HepG2 (cell line): ENCODE results near the gene MCOLN1. TPM values are rescaled to one million over a fixed set of nuclear protein-coding genes. Genes with fewer than 3 reads are reported as not detected.
A peak's percentile ranks its signal among the peaks of the same experiment; 100 is the strongest.

Experiments used
- BHLHE40 ChIP-seq: IDR thresholded peaks from 2 replicates; pipeline ENCODE4 v1.6.1; 2011; ENCODE audit warnings: low read length, improper control_type of control experiment
- HOXA7 ChIP-seq: sonication (generic); formaldehyde crosslinking; IDR thresholded peaks from 2 replicates; pipeline ENCODE4 v1.8.1; 2022; ENCODE audit warnings: mild to moderate bottlenecking, missing genetic modification reagents, moderate library complexity
- KDM2A ChIP-seq: sonication (generic); formaldehyde crosslinking; IDR thresholded peaks from 2 replicates; pipeline ENCODE4 v1.4.0; 2020; ENCODE audit warnings: low read depth, missing genetic modification reagents, borderline replicate concordance
- KDM5B ChIP-seq: sonication (generic); formaldehyde crosslinking; IDR thresholded peaks from 2 replicates; pipeline ENCODE4 v1.4.0; 2020; ENCODE audit warnings: missing genetic modification reagents, mild to moderate bottlenecking, borderline replicate concordance
- MBD4 ChIP-seq: IDR thresholded peaks from 2 replicates; pipeline ENCODE4 v1.6.1; 2012; ENCODE audit warnings: low read length, inconsistent platforms, borderline replicate concordance
- MLLT10 ChIP-seq: sonication (generic); formaldehyde crosslinking; IDR thresholded peaks from 2 replicates; pipeline ENCODE4 v1.4.0; 2020; ENCODE audit warnings: missing genetic modification reagents
- MXD4 ChIP-seq: IDR thresholded peaks from 2 replicates; pipeline ENCODE4 v1.6.1; 2016; ENCODE audit warnings: mild to moderate bottlenecking, missing biosample characterization, missing genetic modification reagents
- POGK ChIP-seq: sonication (generic); formaldehyde crosslinking; conservative IDR thresholded peaks from 2 replicates; pipeline ENCODE4 v1.8.0; 2022; ENCODE audit warnings: mild to moderate bottlenecking, moderate library complexity, missing genetic modification reagents
- POLR2G ChIP-seq: fragments of 200-400 bp; formaldehyde crosslinking; IDR thresholded peaks from 2 replicates; pipeline ENCODE4 v1.6.1; 2018; ENCODE audit warnings: mild to moderate bottlenecking, low read depth, low read length, moderate library complexity
- RAD51 ChIP-seq: fragments of 450-650 bp; IDR thresholded peaks from 2 replicates; pipeline ENCODE4 v1.6.1; 2016; ENCODE audit warnings: borderline replicate concordance
- RFXANK ChIP-seq: IDR thresholded peaks from 2 replicates; pipeline ENCODE4 v1.6.1; 2016
- SRSF1 ChIP-seq: fragments of 200-400 bp; formaldehyde crosslinking; optimal IDR thresholded peaks from 2 replicates; pipeline ENCODE3; 2017; ENCODE audit warnings: mild to moderate bottlenecking, low read depth, low read length, moderate library complexity
- TAF15 ChIP-seq: fragments of 200-400 bp; formaldehyde crosslinking; IDR thresholded peaks from one replicate; pipeline ENCODE4 v1.6.1; 2018; ENCODE audit warnings: mild to moderate bottlenecking, low read depth, low read length; ENCODE audit not compliant: poor library complexity, severe bottlenecking
- THYN1 ChIP-seq: sonication (generic); formaldehyde crosslinking; IDR thresholded peaks from 2 replicates; pipeline ENCODE4 v1.8.1; 2023; ENCODE audit warnings: low read depth, mild to moderate bottlenecking, moderate library complexity, missing genetic modification reagents, borderline replicate concordance
- TSC22D2 ChIP-seq: sonication (generic); formaldehyde crosslinking; IDR thresholded peaks from 2 replicates; pipeline ENCODE4 v1.5.1; 2020; ENCODE audit warnings: missing genetic modification reagents, mild to moderate bottlenecking, borderline replicate concordance
- ZFP37 ChIP-seq: sonication (generic); formaldehyde crosslinking; IDR thresholded peaks from 2 replicates; pipeline ENCODE4 v1.4.0; 2020; ENCODE audit warnings: missing genetic modification reagents, borderline replicate concordance
- ZNF749 ChIP-seq: sonication (generic); formaldehyde crosslinking; IDR thresholded peaks from 2 replicates; pipeline ENCODE4 v1.8.0; 2022; ENCODE audit warnings: mild to moderate bottlenecking, missing genetic modification reagents, moderate library complexity, borderline replicate concordance
- ZNF841 ChIP-seq: sonication (generic); formaldehyde crosslinking; IDR thresholded peaks from 2 replicates; pipeline ENCODE4 v1.8.1; 2023; ENCODE audit warnings: missing genetic modification reagents, borderline replicate concordance
- ZSCAN20 ChIP-seq: sonication (generic); formaldehyde crosslinking; IDR thresholded peaks from 2 replicates; pipeline ENCODE4 v1.4.0; 2020; ENCODE audit warnings: missing genetic modification reagents, mild to moderate bottlenecking, borderline replicate concordance
- ZSCAN22 ChIP-seq: sonication (generic); formaldehyde crosslinking; IDR thresholded peaks from 2 replicates; pipeline ENCODE4 v1.4.0; 2020; ENCODE audit warnings: mild to moderate bottlenecking, missing genetic modification reagents
- polyA plus RNA-seq, 8 experiments: library from polyadenylated mRNA; depleted of rRNA in 3 of 8; stranded (reverse) in 7 of 8; unstranded in 1 of 8; fragments of >200 nt; fragmentation: Illumina TruSeq in 4 of 8; extraction: Trizol in 4 of 8; gene quantifications; 2 replicates each; pipeline versions ENCODE4 v1.2.1 to v1.2.3, GENCODE V29; 2011 to 2016; ENCODE audit warnings: low read depth in 4 of 8, missing spikeins in 1 of 8, mixed read lengths in 1 of 8; ENCODE audit not compliant: insufficient read depth in 1 of 8
- total RNA-seq, 5 experiments: library from RNA; depleted of rRNA; stranded (reverse); fragments of >200 nt; fragmentation: Illumina TruSeq; extraction: Trizol; gene quantifications; 2 replicates each; pipeline ENCODE4 v1.2.3, GENCODE V29; 2016; ENCODE audit warnings: low read depth in 1 of 5
- TF ChIP-seq, protein P1 (sequence below): sonication (generic); formaldehyde crosslinking; IDR thresholded peaks from 2 replicates; pipeline ENCODE4 v1.4.0; 2020; ENCODE audit warnings: mild to moderate bottlenecking, missing genetic modification reagents
- TF ChIP-seq, protein P2 (sequence below): IDR thresholded peaks from 2 replicates; pipeline ENCODE4 v1.6.1; 2016

MCOLN1 gene
- total and polyA plus RNA-seq, 2 of the 13 experiments (the other 11 are each of a cell fraction or from before 2014, with no cell fraction given) = 3.4 to 15.7 TPM

DNA sequence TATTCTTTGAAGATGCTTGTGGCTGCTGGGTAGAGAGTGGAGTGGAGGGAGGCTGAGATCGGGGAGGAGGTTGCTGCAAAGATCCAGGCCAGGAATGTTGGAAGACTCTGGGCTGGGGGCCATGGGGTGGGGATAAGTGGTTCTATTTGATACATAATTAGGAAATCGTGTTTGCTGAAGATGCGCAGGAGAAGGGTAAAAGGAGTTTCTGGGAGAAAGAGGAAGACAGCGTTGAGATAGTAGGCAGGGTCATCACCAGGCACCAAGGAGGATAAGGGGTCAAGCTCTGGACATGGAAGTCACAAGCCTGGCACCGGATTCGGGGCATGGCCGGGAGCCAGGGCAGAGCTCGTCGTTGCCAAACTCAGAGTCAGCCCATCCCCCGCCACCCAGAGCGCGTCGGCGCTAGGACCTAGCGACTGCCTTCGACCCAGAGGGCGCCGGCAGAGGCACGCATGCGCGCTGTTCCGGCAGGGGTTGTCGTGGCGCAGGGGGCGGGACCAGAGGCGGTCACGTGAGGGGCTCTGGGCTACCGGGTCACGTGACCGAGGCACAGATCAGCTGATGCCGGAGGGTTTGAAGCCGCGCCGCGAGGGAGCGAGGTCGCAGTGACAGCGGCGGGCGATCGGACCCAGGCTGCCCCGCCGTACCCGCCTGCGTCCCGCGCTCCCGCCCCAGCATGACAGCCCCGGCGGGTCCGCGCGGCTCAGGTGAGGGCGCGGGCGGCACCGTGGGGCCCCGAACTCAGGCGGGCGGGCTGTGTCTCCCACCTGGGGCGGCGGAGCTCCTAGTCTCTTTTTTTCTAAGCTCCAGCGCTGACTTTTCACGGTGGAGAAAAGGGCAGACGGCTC lies at the start of gene MCOLN1 (continued):
- TF ChIP-seq, protein P1, sequence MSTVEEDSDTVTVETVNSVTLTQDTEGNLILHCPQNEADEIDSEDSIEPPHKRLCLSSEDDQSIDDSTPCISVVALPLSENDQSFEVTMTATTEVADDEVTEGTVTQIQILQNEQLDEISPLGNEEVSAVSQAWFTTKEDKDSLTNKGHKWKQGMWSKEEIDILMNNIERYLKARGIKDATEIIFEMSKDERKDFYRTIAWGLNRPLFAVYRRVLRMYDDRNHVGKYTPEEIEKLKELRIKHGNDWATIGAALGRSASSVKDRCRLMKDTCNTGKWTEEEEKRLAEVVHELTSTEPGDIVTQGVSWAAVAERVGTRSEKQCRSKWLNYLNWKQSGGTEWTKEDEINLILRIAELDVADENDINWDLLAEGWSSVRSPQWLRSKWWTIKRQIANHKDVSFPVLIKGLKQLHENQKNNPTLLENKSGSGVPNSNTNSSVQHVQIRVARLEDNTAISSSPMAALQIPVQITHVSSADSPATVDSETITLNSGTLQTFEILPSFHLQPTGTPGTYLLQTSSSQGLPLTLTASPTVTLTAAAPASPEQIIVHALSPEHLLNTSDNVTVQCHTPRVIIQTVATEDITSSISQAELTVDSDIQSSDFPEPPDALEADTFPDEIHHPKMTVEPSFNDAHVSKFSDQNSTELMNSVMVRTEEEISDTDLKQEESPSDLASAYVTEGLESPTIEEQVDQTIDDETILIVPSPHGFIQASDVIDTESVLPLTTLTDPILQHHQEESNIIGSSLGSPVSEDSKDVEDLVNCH = no peak
- TF ChIP-seq TAF15 (no peak), BHLHE40 (peak; percentile 97), POGK (peak; percentile 91; the same call in 1 of the 2 replicates), POLR2G (no peak), ZNF841 (CRISPR knock-in tag) (no peak), MLLT10 (CRISPR knock-in tag) (no peak), ZSCAN20 (CRISPR knock-in tag) (no peak), MBD4 (no peak), SRSF1 (peak; percentile 34), ZFP37 (CRISPR knock-in tag) (0 out of 2 replicates have a peak, but pooled peaks have one; percentile 53), MXD4 (CRISPR knock-in tag) (peak; percentile 95), ZNF749 (CRISPR knock-in tag) (peak; percentile 73; the same call in 1 of the 2 replicates), KDM5B (peak; percentile 76; the same call in 1 of the 2 replicates), HOXA7 (no peak), THYN1 (no peak), RFXANK (CRISPR knock-in tag) (0 out of 2 replicates have a peak, but pooled peaks have one; percentile 72), RAD51 (peak; percentile 100), ZSCAN22 (CRISPR knock-in tag) (no peak), TSC22D2 (CRISPR knock-in tag) (no peak), KDM2A (CRISPR knock-in tag) (peak; percentile 98)
- TF ChIP-seq, protein P2, sequence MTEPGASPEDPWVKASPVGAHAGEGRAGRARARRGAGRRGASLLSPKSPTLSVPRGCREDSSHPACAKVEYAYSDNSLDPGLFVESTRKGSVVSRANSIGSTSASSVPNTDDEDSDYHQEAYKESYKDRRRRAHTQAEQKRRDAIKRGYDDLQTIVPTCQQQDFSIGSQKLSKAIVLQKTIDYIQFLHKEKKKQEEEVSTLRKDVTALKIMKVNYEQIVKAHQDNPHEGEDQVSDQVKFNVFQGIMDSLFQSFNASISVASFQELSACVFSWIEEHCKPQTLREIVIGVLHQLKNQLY (CRISPR knock-in tag) = peak; percentile 79; the same call in 1 of the 2 replicates
